ENCODE results near the gene H2AZ2. TPM values are rescaled to one million over a fixed set of nuclear protein-coding genes. Genes with fewer than 3 reads are reported as not detected.

Gene H2AZ2
- total and polyA plus RNA-seq, 8 donors, result 37.8 to 83.0 (median 56.0) TPM

DNA sequence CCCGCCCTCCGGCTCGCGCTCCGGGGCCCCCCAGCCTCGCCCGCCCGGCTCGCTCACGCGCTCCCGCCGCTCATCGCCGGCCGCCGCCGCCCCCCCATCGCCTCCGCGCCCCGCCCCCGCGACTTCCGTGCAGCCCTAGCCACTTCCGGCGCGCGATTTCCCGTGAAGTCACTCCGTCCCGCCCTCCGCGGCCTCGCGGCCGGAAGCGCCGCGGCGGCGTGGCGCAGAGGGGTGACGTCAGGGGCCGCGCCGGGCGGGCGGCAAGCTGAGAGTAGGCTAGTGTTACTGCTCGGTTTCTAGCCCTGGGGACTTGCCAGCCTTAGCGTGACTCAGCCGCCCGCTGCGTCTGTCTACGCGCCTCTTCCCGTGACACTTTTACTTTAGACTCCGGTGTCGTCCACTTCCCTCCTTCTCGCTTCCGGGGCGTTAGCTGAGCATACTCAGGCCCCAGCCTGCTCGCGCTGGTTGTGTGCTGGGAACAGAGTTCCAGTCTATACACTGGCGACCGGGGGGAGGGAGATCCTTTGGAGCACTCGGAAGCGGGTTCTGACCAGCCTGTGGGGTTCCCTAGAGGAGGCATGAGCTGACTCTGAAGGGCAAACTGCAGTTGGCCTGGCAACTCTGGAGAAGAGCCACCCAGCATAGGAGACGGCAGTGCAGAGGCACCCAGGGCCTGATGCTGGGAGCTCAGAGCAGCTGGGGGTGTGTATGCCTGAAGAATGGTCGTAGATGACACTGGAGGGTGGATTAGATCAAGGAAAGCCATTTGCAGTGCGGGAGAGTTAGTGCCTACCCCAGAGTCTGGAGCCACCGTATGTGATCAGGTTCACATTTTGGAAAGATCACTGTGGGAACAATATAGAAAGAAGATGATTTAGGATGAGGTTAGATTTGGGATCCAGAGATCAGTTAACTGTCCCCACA is 37.8 kb upstream of the H2AZ2 start, which contains the start of gene PURB:
TSS of gene PURB (minus strand) at position 137 of the 924 bp plus-strand sequence. CDS start 182 bp downstream, outside the sequence.
- Histone ChIP-seq H3K9me3 (no peaks in the 10 kb centered on the region), H3K27ac (peak within 1 kb of the TSS; percentile 97 to 99 (median 98)), H3K36me3 (no peaks in the 10 kb centered on the region), H3K4me1 (peaks cover 33 to 41% (median 34%) of the 10 kb centered on the region in 3 donors), H3K4me3 (peak within 1 kb of the TSS; percentile 73 to 98 (median 92)), H3K27me3 (no peaks in the 10 kb centered on the region)
- ATAC-seq (peak; percentile 94 to 98 (median 97)), DNase-seq (peak; percentile 93 to 98 (median 96)), FAIRE-seq (no peak)
- TF ChIP-seq, protein P1, sequence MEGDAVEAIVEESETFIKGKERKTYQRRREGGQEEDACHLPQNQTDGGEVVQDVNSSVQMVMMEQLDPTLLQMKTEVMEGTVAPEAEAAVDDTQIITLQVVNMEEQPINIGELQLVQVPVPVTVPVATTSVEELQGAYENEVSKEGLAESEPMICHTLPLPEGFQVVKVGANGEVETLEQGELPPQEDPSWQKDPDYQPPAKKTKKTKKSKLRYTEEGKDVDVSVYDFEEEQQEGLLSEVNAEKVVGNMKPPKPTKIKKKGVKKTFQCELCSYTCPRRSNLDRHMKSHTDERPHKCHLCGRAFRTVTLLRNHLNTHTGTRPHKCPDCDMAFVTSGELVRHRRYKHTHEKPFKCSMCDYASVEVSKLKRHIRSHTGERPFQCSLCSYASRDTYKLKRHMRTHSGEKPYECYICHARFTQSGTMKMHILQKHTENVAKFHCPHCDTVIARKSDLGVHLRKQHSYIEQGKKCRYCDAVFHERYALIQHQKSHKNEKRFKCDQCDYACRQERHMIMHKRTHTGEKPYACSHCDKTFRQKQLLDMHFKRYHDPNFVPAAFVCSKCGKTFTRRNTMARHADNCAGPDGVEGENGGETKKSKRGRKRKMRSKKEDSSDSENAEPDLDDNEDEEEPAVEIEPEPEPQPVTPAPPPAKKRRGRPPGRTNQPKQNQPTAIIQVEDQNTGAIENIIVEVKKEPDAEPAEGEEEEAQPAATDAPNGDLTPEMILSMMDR (IDR thresholded peaks at IDR 0.05), result no peak
- 1% methylated on average over 51 to 72 of the region's 72 CpGs for WGBS, 2 donors
- intact Hi-C loops (cut with DNase I), result no loop called here

DNA sequence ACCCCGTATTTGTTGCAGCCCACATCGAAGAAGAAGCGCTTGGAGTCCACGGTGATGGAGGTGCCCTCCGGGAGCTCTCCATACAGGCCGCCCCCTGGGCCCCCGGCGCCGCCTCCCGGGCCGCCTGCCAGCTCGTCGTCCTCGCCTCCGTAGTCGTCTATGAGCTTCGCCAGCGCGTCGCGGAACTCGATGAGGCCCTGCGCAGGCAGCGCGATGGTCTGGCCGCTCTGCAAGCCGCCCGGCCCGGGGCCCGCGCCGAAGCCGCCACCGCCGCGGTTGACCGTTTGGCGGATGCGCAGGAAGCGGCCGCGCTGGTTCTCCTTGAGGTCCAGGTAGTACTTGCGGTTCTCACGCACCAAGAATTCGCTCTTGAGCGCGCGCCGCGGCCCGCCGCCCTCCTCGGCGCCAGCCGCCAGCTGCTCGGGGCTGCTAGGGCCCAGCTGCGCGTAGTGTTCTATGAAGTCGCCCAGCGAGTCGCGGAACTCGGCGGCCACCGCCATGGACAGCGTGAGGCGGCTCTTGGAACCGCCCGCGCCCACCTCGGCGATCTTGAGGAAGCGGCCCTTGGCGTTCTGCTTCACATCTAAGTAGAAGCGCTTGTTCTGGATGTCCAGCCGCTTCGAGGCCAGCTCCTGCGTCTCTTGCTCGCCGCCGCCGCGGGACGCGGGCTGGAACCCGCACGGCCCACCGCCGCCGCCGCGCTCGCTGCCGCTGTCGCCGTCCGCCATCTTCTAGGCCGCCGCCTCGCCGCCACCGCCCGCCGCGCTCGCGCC is 36.9 kb upstream of the H2AZ2 start:
- intact Hi-C loops (cut with DNase I), result no loop called here
- peak; percentile 11 to 42 (median 28) for ATAC-seq
- Histone ChIP-seq H3K27ac (peak overlapping the region; percentile 88 to 99 (median 98)), H3K9me3 (no peaks in the 10 kb centered on the region), H3K4me1 (peaks cover 38 to 48% (median 43%) of the 10 kb centered on the region in 3 donors), H3K36me3 (no peaks in the 10 kb centered on the region), H3K4me3 (peak overlapping the region; percentile 73 to 98 (median 92)), H3K27me3 (no peaks in the 10 kb centered on the region)
- peak; percentile 37 to 81 (median 70) for DNase-seq
- no peak for FAIRE-seq
- TF ChIP-seq, protein P1 (IDR thresholded peaks at IDR 0.05), result no peak
- 1 to 2% methylated on average over 71 to 107 of the region's 107 CpGs for WGBS, 2 donors

DNA sequence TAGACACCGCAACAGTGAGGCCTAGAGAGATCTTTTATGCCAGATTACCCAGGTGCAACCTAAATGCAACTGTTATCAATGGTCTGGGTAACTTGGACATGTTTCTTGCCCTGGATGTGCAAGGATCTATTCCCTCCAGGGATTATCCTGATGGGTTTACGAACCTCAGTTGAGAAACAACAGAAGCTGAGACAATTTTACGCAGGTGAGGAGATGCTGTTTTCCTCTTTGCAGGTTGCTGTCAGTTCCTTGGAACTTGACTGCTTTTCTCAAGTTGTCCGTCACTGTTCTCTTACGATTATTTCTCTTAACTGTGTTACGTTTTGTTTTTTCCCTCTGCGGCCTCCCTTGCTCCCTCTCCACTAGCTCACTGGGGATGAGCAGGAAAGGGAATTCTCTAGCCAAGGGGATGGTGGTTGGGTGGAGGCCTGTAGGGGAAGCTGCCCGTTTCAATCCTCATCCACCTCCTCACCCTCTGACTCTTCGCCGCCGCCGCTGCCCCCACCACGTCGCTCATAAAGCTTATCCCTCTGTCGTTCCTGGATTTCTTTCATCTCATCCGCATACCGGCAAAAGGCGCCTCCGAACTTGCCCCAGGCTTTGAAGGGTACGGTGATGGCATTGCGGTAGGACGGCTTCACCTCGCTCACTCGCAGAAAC is 36.2 kb upstream of the H2AZ2 start:
- Histone ChIP-seq H3K27ac (peak overlapping the region in 3 of 4 donors; percentile 88 to 98 (median 97)), H3K27me3 (no peaks in the 10 kb centered on the region), H3K4me1 (peaks cover 38 to 48% (median 46%) of the 10 kb centered on the region in 3 donors), H3K36me3 (no peaks in the 10 kb centered on the region), H3K4me3 (peak overlapping the region; percentile 73 to 98 (median 92)), H3K9me3 (no peaks in the 10 kb centered on the region)
- WGBS, 2 donors, result 20 to 24% methylated on average over 24 of the region's 24 CpGs
- TF ChIP-seq, protein P1 (IDR thresholded peaks at IDR 0.05), result no peak
- ATAC-seq (no peak), DNase-seq (peak in 1 of 6 donors; percentile 14), FAIRE-seq (no peak)
- intact Hi-C loops (cut with DNase I), result no loop called here

DNA sequence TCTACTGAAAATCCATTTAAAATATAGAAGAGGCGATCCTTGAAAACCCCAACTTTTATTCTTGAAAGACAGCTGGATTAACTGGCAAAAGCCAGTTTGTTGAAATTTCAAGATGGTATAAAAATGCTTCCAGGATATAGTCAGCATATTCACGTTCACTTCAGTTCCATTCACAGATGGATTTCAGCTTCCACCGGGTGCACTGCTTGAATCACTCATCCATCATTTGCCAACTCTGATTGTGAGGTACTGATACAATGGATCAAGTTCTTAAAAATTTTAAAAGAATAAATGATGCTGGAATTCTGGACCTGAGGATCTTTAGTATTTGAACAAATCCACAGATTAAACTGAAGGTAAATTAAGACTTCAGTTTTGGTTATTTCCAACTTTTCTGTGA is 35.0 kb upstream of the H2AZ2 start:
- no peak for DNase-seq
- Histone ChIP-seq H3K4me1 (peaks cover 38 to 48% (median 46%) of the 10 kb centered on the region in 3 donors), H3K36me3 (no peaks in the 10 kb centered on the region), H3K4me3 (peak overlapping the region in 2 of 4 donors; percentile 1 to 11), H3K27me3 (no peaks in the 10 kb centered on the region), H3K27ac (no peak overlapping the region), H3K9me3 (no peaks in the 10 kb centered on the region)
- intact Hi-C loops (cut with DNase I), result no loop called here
- ATAC-seq, result no peak
- no peak for FAIRE-seq
- TF ChIP-seq, protein P1 (IDR thresholded peaks at IDR 0.05), result no peak
- WGBS, 2 donors, result 51 to 54% methylated on average over 3 of the region's 3 CpGs

All from pancreas (tissue), 10 donors.